Aorta (tissue), 5 donors: ENCODE results near the gene BLNK. TPM values are rescaled to one million over a fixed set of nuclear protein-coding genes. Genes with fewer than 3 reads are reported as not detected.

Experiments used
- ATAC-seq: fragments of 200-7000 bp; cut with Tn5 transposase; one replicate; pipeline ENCODE4 v1.9.1; 2022; ENCODE audit warnings: moderate library complexity; ENCODE audit not compliant: low FRiP score
- DNase-seq, 2 donors: peaks; one replicate each; pipeline ENCODE4 v3.0.0-alpha.2; 2020
- H3K27ac ChIP-seq, 2 donors: one replicate each; pipeline ENCODE4 v1.5.1; 2013; ENCODE audit warnings: low read length in 2 of 2, mild to moderate bottlenecking in 2 of 2, moderate library complexity in 2 of 2, control low read depth in 1 of 2, inconsistent platforms in 1 of 2, low read depth in 1 of 2
- H3K27me3 ChIP-seq, 2 donors: one replicate each; pipeline ENCODE4 v1.6.1; 2013; ENCODE audit warnings: control low read depth in 1 of 2, low read length in 1 of 2, mild to moderate bottlenecking in 1 of 2, moderate library complexity in 1 of 2; ENCODE audit not compliant: insufficient read depth in 2 of 2, control insufficient read depth in 1 of 2
- H3K36me3 ChIP-seq, 2 donors: one replicate each; pipeline ENCODE4 v1.6.1; 2013; ENCODE audit warnings: control low read depth in 1 of 2, low read length in 1 of 2, mild to moderate bottlenecking in 1 of 2; ENCODE audit not compliant: insufficient read depth in 2 of 2, control insufficient read depth in 1 of 2
- H3K4me1 ChIP-seq, 2 donors: one replicate each; pipeline ENCODE4 v1.6.1; 2013; ENCODE audit warnings: low read length in 2 of 2, control low read depth in 1 of 2, mild to moderate bottlenecking in 1 of 2, moderate library complexity in 1 of 2; ENCODE audit not compliant: insufficient read depth in 2 of 2, control insufficient read depth in 1 of 2
- H3K4me3 ChIP-seq, 2 donors: one replicate each; pipeline ENCODE4 v1.5.1; 2013; ENCODE audit warnings: low read length in 2 of 2, control low read depth in 1 of 2, mild to moderate bottlenecking in 1 of 2
- H3K9me3 ChIP-seq: one replicate; pipeline ENCODE4 v1.6.1; 2013; ENCODE audit warnings: mild to moderate bottlenecking, low read length; ENCODE audit not compliant: control insufficient read depth
- WGBS, 2 donors: extraction: QIAGEN DNeasy Blood & Tissue Kit; methylation state at CpG; one replicate each; pipeline ENCODE4 v1.1.7; 2013; 5-methylcytosine and 5-hydroxymethylcytosine counted together
- intact Hi-C, 2 donors: fragments of 100-400 bp; cut with DNase I; formaldehyde crosslinking; loops; one replicate each; pipeline versions ENCODE4 v1.14.2 to v1.15.0; 2022
- polyA plus RNA-seq, 2 donors: library from polyadenylated mRNA; stranded (reverse); fragments of 200-250 nt; gene quantifications; one replicate each; pipeline ENCODE4 v1.2.3, GENCODE V29; 2013
- total RNA-seq, 2 donors: library from RNA; stranded (reverse); fragmentation: NEBNext Ultra II Directional; extraction: Animal tissue kit (Norgen Biotek cat#: 25700); gene quantifications; one replicate each; pipeline ENCODE4 v1.2.1, GENCODE V29; 2021
- donor health status: healthy with polysubstance abuse.
- donor health status: Bipolar disorder and iron deficiency.
- donor health status: DM: no; HTN: no; CAD: no.
- donor health status: DM: no; HTN: no; CAD: no.
- donor health status: DM: yes; HTN: yes; CAD: no.

Gene BLNK
- total and polyA plus RNA-seq, 4 donors, result 0.72 to 20.2 (median 8.3) TPM

- H3K36me3 ChIP-seq, result no peaks in the 10 kb centered on the region
- no peak for DNase-seq
- ATAC-seq, result no peak
- peaks cover 3 to 4% of the 10 kb centered on the region in 2 donors for H3K4me1 ChIP-seq
- 55 to 63% methylated on average over 2 of the region's 2 CpGs for WGBS, 2 donors
- H3K27me3 ChIP-seq, result no peaks in the 10 kb centered on the region
- intact Hi-C loops, result no loop called here
- H3K4me3 ChIP-seq, result no peak overlapping the region
- H3K27ac ChIP-seq, result peak overlapping the region in 1 of 2 donors; percentile 61
- no peaks in the 10 kb centered on the region for H3K9me3 ChIP-seq
Measured at GRCh38 chr10:96188421-96188820, 82.9 kb downstream of the BLNK start.

- H3K27ac ChIP-seq, result no peak overlapping the region
- H3K9me3 ChIP-seq, result peaks cover 6% of the 10 kb centered on the region
- DNase-seq (no peak), ATAC-seq (no peak)
- H3K36me3 ChIP-seq, result no peaks in the 10 kb centered on the region
- H3K27me3 ChIP-seq, result no peaks in the 10 kb centered on the region
- H3K4me3 ChIP-seq, result no peak overlapping the region
- no peaks in the 10 kb centered on the region for H3K4me1 ChIP-seq
- intact Hi-C loops, result no loop called here
- WGBS, 2 donors, result 93 to 98% methylated on average over 1 of the region's 1 CpG
Measured at GRCh38 chr10:96176985-96177384, 94.4 kb downstream of the BLNK start.

- 92 to 95% methylated on average over 1 of the region's 1 CpG for WGBS, 2 donors
- Histone ChIP-seq H3K4me1 (no peaks in the 10 kb centered on the region), H3K4me3 (no peak overlapping the region), H3K9me3 (peaks cover 10% of the 10 kb centered on the region), H3K27me3 (no peaks in the 10 kb centered on the region), H3K36me3 (no peaks in the 10 kb centered on the region), H3K27ac (no peak overlapping the region)
- DNase-seq (no peak), ATAC-seq (no peak)
- intact Hi-C loops, result no loop called here
Measured at GRCh38 chr10:96172666-96173065, 98.7 kb downstream of the BLNK start.

DNA sequence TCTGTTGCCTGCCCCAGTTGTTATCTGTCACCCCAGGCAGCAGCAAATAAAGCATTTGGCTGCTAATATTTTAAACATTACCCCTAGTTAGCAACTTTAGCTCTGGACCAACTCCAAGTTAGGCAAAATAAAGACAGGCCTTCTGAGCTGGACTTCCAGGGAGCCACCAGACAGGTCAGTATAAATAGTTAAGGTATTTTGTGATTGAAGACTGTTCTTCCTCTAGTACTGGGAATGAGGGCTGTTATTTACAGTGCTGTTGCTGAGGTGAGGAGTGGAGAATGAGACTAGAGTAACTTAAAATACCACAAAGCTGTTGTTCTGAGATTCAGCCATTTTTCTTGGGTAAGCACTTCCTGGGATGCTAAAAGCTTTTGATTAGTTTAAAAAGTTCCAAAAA lies 101.1 kb downstream of the BLNK start:
- Histone ChIP-seq H3K36me3 (no peaks in the 10 kb centered on the region), H3K27ac (no peak overlapping the region), H3K4me1 (no peaks in the 10 kb centered on the region), H3K27me3 (no peaks in the 10 kb centered on the region), H3K9me3 (peaks cover 5% of the 10 kb centered on the region), H3K4me3 (no peak overlapping the region)
- no peak for DNase-seq
- no peak for ATAC-seq
- intact Hi-C loops, result no loop called here

GRCh38 chr10:96168546-96168945 lies 102.8 kb downstream of the BLNK start:
- DNase-seq (no peak), ATAC-seq (no peak)
- H3K27ac ChIP-seq, result no peak overlapping the region
- no peaks in the 10 kb centered on the region for H3K27me3 ChIP-seq
- no peaks in the 10 kb centered on the region for H3K4me1 ChIP-seq
- intact Hi-C loops, result no loop called here
- 68 to 80% methylated on average over 1 of the region's 1 CpG for WGBS, 2 donors
- H3K9me3 ChIP-seq, result peaks cover 4% of the 10 kb centered on the region
- no peak overlapping the region for H3K4me3 ChIP-seq
- no peaks in the 10 kb centered on the region for H3K36me3 ChIP-seq

GRCh38 chr10:96165726-96166125 lies 105.6 kb downstream of the BLNK start:
- WGBS, 2 donors, result 96 to 98% methylated on average over 6 of the region's 6 CpGs
- intact Hi-C loops, result no loop called here

GRCh38 chr10:96153070-96153469 lies 118.3 kb downstream of the BLNK start:
- ATAC-seq, result no peak
- Histone ChIP-seq H3K27me3 (no peaks in the 10 kb centered on the region), H3K9me3 (no peaks in the 10 kb centered on the region), H3K4me3 (no peak overlapping the region), H3K27ac (no peak overlapping the region), H3K4me1 (no peaks in the 10 kb centered on the region), H3K36me3 (peaks cover 3 to 5% of the 10 kb centered on the region in 2 donors)
- WGBS, 2 donors, result 67 to 92% methylated on average over 1 of the region's 1 CpG
- DNase-seq, result no peak
- intact Hi-C loops, result no loop called here

More at GRCh38 chr10:96165726-96166125, 105.6 kb downstream of the BLNK start:
- Histone ChIP-seq H3K36me3 (no peaks in the 10 kb centered on the region), H3K27me3 (no peaks in the 10 kb centered on the region), H3K9me3 (peaks cover 4% of the 10 kb centered on the region), H3K4me1 (no peaks in the 10 kb centered on the region), H3K4me3 (no peak overlapping the region), H3K27ac (no peak overlapping the region)
- DNase-seq (no peak), ATAC-seq (no peak)

DNA sequence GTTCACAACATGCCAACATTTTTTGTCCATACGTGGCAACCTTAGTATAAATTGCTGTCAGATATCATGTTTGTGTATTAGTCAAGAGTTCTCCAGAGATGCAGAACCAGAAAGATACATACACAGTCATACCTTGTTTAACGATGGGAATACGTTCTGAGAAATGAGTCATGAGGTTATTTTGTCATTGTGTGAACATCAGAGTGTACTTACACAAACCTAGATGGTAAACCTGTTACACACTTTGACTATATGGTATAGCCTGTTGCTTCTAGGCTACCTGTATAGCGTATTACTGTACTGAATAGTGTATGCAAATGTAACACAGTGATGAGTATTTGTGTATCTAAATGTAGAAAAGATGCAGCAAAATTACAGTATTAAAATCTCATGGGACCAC lies 118.9 kb downstream of the BLNK start:
- 93 to 96% methylated on average over 4 of the region's 4 CpGs for WGBS, 2 donors
- no peaks in the 10 kb centered on the region for H3K27me3 ChIP-seq
- no peak overlapping the region for H3K27ac ChIP-seq
- DNase-seq (no peak), ATAC-seq (no peak)
- intact Hi-C loops, result no loop called here
- peaks cover 3 to 5% of the 10 kb centered on the region in 2 donors for H3K36me3 ChIP-seq
- no peaks in the 10 kb centered on the region for H3K9me3 ChIP-seq
- no peak overlapping the region for H3K4me3 ChIP-seq
- no peaks in the 10 kb centered on the region for H3K4me1 ChIP-seq
